Brain pericyte (primary cell): Measurements from ENCODE around the gene DNAH17.

Experiments
- DNase-seq: peaks from one replicate; pipeline ENCODE4 v3.0.0-alpha.2; 2012; ENCODE audit warnings: low read depth, low spot score

Gene DNAH17

GRCh38 chr17:78602246-78602645, 25.1 kb upstream of the DNAH17 start:
- DNase-seq, result no peak

- DNase-seq, result no peak
These were observed 24.5 kb upstream of the DNAH17 start for GRCh38 chr17:78601577-78602190.

- no peak for DNase-seq
These were observed 23.1 kb upstream of the DNAH17 start for GRCh38 chr17:78600181-78600721.

DNA sequence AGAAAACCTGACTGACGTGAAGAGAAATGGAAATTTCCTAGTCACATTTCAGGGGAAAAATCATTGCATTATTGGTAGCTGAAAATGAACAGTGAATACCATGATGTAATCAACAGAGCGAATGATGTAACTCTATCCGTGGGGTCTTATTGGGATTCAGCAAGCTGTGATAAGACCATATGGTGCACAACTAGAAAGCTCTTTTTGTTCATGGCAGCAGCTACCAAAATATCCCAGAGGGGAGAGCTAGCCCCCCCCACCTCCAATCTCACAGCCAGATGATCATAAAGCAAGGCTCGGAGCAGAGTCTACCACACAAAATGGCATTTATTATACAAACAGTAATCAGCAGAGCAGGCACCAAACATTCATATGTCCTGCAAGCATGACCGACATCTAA, 22.2 kb upstream of the DNAH17 start:
- DNase-seq, result no peak

DNA sequence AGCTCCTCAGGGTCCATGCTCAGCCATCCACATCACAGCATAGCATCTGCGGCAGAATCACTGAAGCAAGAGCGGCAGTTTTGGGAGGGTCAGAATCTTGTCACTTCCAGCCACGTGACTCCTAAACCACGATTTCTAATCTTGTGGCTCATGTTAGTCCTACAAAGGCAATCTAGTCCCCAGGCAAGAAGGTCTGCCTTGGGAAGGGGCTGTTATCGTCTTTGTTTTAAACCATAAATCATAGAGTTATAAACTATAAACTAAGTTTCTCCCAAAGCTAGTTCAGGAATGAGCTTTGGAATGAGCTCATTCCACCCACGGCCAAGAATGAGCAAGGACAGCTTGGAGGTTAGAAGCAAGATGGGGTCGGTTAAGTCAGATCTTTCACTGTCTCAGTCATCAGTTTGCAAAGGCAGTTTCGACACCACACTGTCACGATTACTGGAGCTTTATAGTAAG, 20.8 kb upstream of the DNAH17 start:
- no peak for DNase-seq

GRCh38 chr17:78596871-78597764, 19.9 kb upstream of the DNAH17 start:
- DNase-seq, result no peak

GRCh38 chr17:78595135-78595810, 18.1 kb upstream of the DNAH17 start:
- DNase-seq, result no peak

DNA sequence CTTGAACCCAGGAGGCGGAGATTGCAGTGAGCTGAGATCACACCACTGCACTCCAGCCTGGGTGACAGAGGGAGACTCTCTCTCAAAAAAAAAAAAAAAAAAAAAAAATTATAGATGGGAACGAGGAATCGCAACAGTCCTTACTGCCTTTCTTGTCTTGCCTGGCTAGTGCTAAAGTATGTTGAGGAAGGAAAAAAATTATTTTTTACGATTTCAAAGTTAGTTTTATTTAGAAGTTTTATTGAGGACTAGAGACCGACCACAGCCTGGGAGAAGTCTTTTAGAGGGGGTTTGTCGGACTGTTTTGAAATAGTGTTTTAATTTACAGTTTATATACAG, 15.8 kb upstream of the DNAH17 start:
- no peak for DNase-seq

- no peak for DNase-seq
These were observed 14.1 kb upstream of the DNAH17 start for GRCh38 chr17:78591263-78591671.

- DNase-seq, result no peak
These were observed 12.7 kb upstream of the DNAH17 start for GRCh38 chr17:78589885-78590284.

GRCh38 chr17:78589031-78589675, 12.0 kb upstream of the DNAH17 start:
- DNase-seq, result no peak

- no peak for DNase-seq
These were observed 11.2 kb upstream of the DNAH17 start for GRCh38 chr17:78588258-78589030.

DNA sequence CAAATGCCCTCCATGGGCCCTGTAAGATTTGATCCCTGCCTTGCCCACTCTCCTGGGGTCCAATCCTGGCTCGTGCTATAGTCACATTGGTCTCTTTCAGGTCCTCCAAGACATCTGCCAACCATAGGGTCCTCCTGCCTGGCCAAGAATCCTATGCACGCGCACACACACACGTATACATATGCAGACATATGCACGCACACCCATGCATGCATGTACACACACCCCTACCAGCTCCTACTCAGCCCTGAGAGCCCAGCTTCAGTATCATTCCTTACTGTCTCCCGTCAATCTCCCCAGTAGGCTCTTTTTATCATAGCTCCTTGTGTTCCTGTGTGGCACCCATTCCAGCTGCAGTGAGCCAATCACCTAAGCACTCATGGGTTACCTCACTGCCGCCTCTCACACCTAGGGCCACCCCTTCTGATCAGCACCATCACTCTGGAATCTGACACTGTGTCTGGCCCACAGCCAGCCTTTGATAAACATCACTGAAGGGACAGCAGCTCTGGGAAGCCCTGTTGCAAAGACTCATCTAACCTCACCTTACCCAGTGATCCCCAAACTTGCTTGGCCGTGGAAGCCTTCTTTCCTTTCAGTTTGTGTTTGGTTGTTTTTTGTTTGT, 7.9 kb upstream of the DNAH17 start:
- no peak for DNase-seq

GRCh38 chr17:78583091-78583490, 5.9 kb upstream of the DNAH17 start:
- no peak for DNase-seq

- DNase-seq, result no peak
These were observed 4.1 kb upstream of the DNAH17 start for GRCh38 chr17:78581304-78581703.

- no peak for DNase-seq
These were observed 3.1 kb upstream of the DNAH17 start for GRCh38 chr17:78580277-78580804.

GRCh38 chr17:78576389-78577112, 645 bp downstream of the DNAH17 start:
- DNase-seq, result no peak

DNA sequence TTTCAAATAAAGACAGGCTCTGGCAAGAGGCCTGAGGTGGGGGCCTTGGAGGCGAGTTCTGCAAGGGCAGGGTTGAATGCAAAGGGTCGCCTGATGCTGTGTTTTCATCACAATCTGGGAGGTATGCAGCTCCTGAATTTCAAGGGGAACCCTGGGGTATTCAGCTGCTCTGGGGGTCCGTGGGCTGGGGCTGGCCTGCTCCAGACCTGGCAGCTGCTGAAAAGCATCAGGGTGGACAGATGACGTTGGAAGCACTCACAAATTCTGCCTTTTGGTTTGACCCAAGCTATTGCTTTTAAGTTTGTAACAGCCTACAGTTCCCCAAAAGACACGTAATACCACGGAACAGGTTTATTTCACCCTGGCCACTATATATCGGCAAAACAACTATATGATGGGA, 1.3 kb downstream of the DNAH17 start:
- no peak for DNase-seq

GRCh38 chr17:78575340-78575739, 1.9 kb downstream of the DNAH17 start:
- no peak for DNase-seq

GRCh38 chr17:78573955-78574354, 3.2 kb downstream of the DNAH17 start:
- no peak for DNase-seq
